Kidney epithelial cell (primary cell): ENCODE results near the gene ZMYND11. TPM values are rescaled to one million over a fixed set of nuclear protein-coding genes. Genes with fewer than 3 reads are reported as not detected.

Experiments
- total RNA-seq: library from RNA; depleted of rRNA; stranded (reverse); fragments of >200 nt; gene quantifications from 2 replicates; pipeline ENCODE4 v1.2.3, GENCODE V29; 2015

Gene ZMYND11
- total RNA-seq, 1 donor from 2014 or later, result 60.0 TPM

Other genes starting within 250 kb of the ZMYND11 start
- gene TUBB8, start 86.2 kb upstream of the ZMYND11 start, total RNA-seq, result not detected in 2 replicates